Measurements from ENCODE around the gene QPCT.
"Not testable (repeated sequence)": the region's sequence is repeated elsewhere in the genome, so short reads cannot be mapped to it uniquely, and the experiment has no call there.

Gene QPCT

DNA sequence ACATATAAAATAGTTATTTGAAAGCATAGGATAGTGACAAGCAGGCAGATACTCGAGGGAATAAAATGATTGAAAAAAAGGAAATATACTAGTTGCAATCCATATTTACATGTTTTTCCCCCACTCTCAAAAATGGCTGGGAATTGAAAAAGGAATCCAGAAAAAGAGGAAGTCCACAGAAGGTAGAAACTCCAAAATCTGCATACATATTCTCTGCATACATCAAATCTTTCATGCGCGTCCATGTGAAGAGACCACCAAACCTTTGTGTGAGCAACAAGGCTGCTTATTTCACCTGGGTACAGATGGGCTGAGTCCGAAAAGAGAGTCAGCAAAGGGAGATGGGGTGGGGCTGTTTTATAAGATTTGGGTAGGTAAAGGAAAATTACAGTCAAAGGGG is 36.4 kb downstream of the QPCT start:
- in situ Hi-C loops (cut with MboI; ENCODE audit: low pct_unique_long_range_greater_than_20kb, low sequenced_read_pairs); DNase-seq: not testable (repeated sequence)

DNA sequence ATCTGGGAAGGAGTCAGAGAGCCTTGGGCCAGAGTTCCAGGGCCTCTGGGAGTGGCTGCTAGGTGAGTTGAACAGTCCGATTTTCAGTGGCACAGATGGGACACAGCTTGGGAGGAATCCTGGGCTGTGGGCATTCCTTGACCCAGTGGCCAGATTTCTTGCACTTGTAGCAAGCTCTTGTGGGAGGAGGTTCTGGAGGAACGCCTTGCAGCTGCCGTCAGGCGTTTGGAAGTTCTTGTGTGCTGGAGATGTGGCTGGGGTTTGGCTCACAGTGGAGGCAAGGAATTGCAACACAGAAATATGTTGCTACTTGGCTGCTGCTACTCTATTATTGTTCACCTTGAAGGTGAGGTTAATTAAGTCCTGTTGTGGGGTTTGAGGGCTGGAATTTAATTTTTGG is 39.8 kb downstream of the QPCT start:
- DNase-seq; in situ Hi-C loops (cut with MboI; ENCODE audit: low pct_unique_long_range_greater_than_20kb, low sequenced_read_pairs): not testable (repeated sequence)

DNA sequence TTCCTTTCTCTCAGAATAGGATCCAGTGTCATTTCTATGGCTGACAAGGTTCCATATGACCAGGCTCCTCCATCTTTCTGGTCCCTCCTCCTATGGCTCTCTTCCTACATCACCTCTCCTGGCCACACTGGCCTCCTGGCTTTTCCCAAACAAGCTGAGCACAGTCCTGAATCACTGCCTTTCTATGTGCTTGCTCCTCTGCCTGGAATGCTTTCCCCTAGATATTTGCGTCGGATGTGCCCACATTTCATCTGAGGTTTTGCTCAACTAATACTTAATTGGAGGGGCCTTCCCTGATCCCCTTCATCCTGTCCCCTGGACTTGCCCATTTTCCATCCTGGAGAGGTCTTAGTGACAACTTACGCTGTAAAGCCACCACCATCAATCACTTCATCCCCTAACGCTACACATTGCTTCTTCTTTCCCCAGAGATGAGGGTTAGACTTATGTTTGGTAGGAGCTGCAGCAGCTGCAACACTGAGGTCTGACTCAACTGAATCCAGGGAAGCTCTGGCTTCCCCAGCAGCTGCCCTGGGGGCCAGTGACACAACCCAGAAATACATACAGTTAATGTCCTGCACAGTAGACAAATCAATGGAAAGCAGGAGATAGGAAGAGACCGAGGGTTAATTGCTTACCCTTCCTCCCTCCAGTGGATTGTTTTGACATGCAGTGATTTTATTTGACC is 42.9 kb downstream of the QPCT start:
- in situ Hi-C loops (cut with MboI; ENCODE audit: low pct_unique_long_range_greater_than_20kb, low sequenced_read_pairs): no loop called here
- no peak for DNase-seq

DNA sequence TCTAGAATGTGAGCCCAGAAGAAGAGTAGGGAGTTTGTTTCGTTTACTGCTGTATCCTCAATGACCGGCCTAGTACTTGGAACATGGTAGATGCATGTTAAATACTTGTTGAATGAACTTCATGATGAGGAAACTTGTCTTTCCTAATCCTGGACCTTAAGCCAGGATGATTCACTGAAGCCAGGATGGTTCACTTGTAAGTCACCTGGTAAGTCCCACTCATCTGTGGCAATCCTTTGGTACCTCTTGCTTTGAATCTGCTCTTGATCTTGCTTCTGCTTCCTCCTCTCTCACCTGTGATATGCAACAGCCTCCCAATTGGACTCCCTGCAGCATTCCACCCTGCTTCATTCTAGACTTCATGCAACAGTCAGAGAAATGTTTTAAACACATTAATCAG is 43.6 kb downstream of the QPCT start:
- DNase-seq: no peak
- in situ Hi-C loops (cut with MboI; ENCODE audit: low pct_unique_long_range_greater_than_20kb, low sequenced_read_pairs): no loop called here

DNA sequence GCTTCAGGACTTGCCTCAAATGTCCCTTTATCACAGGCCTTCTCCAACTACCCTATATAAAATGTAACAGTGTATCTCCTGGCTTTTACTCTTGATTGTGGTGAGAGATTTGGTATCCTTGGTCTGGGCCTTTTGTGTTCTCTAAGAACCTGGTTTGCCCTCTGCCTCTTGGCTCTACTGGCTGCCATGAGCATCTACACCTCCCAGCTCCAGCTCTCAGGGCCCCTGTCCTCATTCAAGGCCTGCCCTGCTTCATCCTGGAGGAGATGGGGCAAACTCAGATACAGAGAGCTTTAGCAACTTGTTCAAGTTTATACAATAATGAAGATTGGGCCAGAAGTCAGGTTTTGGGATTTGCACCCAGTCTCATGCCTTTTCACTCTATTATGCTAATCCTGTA is 45.0 kb downstream of the QPCT start:
- DNase-seq: no peak
- in situ Hi-C loops (cut with MboI; ENCODE audit: low pct_unique_long_range_greater_than_20kb, low sequenced_read_pairs): no loop called here

DNA sequence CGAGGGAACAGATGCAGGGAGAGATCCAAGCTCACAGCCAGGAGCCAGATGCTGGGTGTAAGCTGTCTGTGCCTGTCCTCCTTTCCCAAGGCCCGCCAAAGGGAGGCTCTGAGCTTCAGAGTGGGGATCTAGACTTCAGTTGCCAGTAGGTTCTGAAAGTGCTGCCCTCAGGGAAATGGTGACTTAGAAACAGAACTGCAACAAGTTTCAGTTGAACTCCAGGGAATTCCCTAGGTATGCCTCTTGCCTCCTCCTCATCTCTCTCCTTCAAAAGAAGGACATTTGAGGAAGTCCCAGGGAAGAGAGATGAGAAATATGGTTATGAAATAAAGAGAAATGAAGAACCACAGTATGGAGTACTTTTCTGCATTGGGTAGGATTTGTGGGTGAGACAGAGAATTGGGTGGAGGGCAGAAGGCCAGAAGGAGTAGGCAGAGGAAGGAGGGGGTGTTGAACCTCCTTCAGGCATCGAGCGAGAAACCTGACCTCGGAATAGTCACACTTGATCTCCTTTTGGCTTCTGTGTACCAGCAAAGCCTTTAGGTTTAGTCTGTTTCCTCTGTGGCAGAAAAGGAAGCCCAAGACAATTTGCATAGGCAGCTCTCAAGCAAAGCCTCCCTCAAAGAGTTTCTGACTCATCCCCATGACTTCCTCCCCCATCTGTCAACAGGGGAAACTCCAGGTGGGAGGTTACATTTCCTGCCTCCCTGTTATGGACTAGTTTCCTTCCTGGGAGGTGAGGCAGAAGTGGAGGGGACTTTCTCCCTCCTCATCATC is 45.7 kb downstream of the QPCT start:
- DNase-seq: peak; percentile 80
- in situ Hi-C loops (cut with MboI; ENCODE audit: low pct_unique_long_range_greater_than_20kb, low sequenced_read_pairs): no loop called here

DNA sequence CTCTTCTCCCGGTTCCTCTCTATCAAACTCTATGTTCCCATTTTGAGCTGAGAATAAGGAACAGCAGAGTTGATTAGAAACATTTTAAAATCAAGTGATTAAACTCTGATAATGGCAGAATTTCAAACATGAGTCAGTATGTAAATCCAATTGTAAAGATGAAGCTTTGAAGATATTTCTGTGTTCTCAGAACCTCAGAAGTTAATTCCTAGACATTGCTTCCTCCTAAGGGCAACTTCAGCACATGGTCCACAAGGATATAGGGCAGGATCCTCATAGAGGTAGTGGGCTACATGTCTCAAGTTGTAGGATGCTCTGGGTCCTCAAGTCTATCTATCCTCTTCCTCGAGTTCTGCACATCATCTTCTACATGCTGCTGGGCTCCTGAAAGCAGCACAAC is 46.3 kb downstream of the QPCT start:
- in situ Hi-C loops (cut with MboI; ENCODE audit: low pct_unique_long_range_greater_than_20kb, low sequenced_read_pairs): no loop called here
- no peak for DNase-seq

DNA sequence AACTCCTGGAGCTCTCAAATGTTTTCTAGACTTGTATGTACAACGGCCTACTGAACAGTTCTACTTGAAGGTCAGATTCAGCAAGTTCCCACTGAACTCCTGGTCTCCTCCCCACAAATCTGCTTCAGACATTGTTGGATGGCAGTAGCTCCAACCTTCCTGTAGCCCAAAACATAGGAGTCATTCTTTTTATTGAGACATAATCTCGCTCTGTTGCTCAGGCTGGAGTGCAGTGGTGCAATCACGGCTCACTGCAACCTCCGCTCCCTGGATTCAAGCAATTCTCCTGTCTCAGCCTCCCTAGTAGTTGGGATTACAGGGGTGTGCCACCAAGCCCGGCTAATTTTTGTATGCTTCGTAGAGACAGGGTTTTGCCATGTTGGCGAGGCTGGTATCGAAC is 47.3 kb downstream of the QPCT start:
- in situ Hi-C loops (cut with MboI; ENCODE audit: low pct_unique_long_range_greater_than_20kb, low sequenced_read_pairs): no loop called here
- DNase-seq: no peak

DNA sequence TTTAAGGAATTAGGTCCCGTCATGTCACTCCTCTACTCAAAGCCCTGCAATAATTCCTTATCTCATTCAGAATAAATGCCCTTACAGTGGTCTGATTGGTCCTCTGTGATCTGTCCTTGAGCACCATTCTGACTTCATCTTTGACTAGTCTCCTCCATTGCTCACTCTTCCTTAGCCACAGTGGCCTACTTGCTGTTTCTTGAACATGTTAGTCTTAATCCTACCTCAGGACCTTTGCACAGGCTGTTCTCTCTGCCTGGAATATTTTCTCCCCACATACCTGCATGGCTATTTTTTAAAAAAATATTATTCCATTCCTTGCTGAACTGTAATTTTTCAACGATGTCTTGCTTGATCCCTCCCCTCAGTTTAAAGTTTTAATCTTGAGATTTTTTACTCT is 48.0 kb downstream of the QPCT start:
- DNase-seq: no peak
- in situ Hi-C loops (cut with MboI; ENCODE audit: low pct_unique_long_range_greater_than_20kb, low sequenced_read_pairs): no loop called here

DNA sequence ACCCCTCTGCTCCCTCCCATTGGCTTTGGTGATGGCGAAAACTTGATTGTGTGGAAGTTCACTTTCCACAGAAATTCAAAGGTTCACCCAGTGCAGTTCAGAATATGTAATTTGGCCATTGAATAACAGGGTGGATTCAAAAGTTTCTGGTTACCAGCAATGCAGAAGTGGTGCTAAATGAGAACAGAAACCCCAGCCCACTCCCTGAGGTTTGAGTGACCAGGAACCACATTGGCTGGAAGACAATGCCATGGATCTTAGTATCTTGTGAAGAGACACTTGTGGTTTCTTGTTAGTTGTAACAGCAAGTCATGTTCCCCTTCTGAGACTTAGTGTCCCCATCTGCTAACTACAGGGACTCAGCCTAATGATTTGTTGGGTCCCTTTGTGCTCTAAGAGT is 49.8 kb downstream of the QPCT start:
- DNase-seq: peak; percentile 39
- in situ Hi-C loops (cut with MboI; ENCODE audit: low pct_unique_long_range_greater_than_20kb, low sequenced_read_pairs): no loop called here

DNA sequence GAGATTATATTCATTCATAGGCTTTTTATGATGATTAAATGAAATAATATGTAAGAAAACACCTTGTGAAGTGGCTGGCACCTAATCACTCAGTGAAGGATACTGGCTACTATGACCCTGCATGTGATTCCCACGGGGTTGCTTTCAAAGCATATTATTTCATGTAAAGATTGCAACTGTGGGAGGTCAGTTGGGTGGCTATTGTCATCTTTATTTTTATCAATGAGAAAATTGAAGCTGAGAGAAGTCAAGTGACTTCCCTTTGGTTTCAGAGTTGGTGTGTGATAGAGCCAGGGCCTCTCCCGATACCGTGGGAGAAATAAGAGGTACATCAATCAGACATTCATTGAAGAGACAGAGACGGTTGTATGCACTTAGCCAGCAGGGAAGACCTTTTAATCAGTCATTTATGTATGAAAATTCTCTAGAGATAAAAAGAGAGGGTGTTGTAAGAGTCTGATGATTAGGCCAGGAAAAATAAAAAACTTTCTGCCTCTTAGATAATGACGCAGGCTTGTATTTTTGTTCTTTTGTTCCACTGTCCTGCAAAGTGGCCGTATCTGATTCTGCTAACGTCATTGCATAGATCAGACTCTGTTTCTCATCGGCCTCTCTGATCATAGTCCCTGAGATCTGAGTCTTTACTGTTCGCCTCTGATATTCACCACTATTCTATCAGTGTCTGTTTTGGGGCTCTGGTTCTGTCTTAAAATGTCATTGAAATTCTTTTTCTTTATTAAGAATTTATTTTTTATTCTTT is 50.5 kb downstream of the QPCT start:
- in situ Hi-C loops (cut with MboI; ENCODE audit: low pct_unique_long_range_greater_than_20kb, low sequenced_read_pairs): no loop called here
- DNase-seq: no peak

DNA sequence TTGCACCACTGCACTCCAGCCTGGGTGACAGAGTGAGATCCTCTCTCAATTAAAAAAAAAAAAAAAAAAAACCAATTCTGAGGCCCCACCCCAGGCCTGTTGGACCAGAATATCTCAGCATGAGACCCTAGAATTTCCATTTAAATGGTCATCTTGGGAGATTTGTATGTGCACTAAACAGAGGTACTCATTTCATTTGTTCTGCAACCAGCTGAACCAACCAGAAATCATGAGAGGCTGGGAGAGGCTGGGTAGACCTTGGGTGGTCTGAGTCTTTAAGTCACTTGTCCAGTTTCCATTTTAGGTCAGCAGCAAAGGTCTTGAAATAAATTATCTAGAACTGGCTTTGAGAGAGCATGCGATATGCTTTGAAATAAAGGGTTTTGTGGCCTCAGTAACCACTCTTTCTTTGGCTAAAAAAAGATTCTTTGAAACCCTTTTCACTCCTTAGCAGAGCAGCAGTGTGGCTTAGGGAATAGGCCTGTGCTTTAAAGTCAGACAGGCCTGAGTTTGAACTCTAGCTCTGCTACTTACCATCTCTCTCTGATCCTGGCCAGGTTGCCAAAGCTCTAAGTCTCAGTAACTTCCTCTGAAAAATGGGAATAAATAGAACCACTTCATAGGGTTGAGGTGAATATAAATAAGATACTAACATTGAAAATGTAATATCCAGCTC is 52.6 kb downstream of the QPCT start:
- no peak for DNase-seq
- in situ Hi-C loops (cut with MboI; ENCODE audit: low pct_unique_long_range_greater_than_20kb, low sequenced_read_pairs): no loop called here

DNA sequence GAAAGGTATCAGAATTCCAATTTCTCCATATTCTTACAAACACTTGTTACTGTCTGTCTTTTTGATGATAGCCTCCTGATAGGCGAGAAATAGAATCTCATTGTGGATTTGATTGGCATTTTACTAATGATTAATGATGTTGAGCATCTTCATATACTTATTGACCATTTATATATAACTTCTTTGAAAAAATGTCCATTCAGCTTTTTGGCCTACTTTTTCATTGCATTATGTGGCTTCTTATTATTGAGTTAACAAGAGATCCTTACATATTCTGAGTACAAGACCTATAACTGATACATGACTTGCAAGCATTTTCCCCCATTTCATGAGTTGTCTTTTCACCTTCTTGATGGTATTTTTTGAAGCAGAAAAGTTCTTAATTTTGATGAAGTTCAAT is 54.6 kb downstream of the QPCT start:
- in situ Hi-C loops (cut with MboI; ENCODE audit: low pct_unique_long_range_greater_than_20kb, low sequenced_read_pairs): no loop called here
- DNase-seq: no peak

DNA sequence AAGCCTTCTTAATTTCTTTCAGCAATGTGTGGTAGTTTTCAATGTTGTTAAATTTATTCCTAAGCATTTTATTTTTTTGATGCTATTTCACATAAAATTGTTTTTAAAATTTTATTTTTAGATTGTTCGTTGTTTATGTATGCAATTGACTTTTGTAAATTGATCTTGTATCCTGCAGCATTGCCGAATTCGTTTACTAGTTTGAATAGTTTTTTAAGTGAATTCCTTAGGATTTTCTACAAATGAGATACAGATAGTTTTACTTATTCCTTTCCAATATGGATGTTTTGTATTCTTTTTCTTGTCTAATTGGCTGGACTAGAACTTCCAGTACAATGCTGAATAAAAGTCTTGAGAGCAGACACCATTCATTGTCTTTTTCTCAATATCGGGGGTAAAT is 55.6 kb downstream of the QPCT start:
- in situ Hi-C loops (cut with MboI; ENCODE audit: low pct_unique_long_range_greater_than_20kb, low sequenced_read_pairs): loop anchor here (25.0 kb wide), 1 partner anchor 437 kb away; no protein-coding TSS in a partner anchor
- DNase-seq: no peak

DNA sequence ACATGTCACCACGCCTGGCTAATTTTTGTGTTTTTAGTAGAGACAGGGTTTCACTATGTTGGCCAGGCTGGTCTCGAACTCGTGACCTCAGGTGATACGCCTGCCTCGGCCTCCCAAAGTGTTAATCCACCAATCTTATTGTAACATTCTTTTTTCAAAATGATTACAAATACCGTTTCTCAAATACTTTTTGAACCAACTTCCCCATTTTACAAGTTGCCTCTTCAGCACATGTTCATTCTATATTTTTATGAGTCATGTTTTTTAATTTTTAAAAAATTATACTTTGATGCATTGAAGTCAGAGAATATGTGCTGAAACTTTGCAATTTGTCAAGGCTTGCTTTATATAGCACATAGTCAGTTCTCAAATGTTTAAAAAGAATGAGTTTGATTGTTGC is 58.2 kb downstream of the QPCT start:
- DNase-seq: no peak
- in situ Hi-C loops (cut with MboI; ENCODE audit: low pct_unique_long_range_greater_than_20kb, low sequenced_read_pairs): loop anchor here (25.0 kb wide), 1 partner anchor 435 kb away; no protein-coding TSS in a partner anchor

DNA sequence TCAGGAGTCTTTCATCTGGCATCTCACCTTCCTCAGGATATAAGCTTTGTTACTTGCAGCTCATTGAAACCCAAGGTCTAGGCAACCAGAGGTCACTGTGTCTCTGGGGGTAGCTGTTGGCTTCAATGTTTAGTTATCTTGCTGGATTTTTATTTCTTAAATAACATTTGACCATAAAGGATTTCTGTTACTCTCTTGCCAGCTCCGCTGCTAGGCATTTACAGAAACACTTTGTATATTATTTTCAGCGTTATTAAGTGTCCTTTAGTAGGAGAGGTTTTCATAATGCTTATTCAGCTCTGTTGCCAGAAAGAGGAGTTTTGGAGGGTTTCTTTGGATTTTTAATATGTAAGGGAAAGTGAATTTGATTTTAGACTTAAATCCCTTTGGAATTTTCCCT is 61.4 kb downstream of the QPCT start:
- in situ Hi-C loops (cut with MboI; ENCODE audit: low pct_unique_long_range_greater_than_20kb, low sequenced_read_pairs): loop anchor here (25.0 kb wide), 1 partner anchor 432 kb away; no protein-coding TSS in a partner anchor
- DNase-seq: no peak

DNA sequence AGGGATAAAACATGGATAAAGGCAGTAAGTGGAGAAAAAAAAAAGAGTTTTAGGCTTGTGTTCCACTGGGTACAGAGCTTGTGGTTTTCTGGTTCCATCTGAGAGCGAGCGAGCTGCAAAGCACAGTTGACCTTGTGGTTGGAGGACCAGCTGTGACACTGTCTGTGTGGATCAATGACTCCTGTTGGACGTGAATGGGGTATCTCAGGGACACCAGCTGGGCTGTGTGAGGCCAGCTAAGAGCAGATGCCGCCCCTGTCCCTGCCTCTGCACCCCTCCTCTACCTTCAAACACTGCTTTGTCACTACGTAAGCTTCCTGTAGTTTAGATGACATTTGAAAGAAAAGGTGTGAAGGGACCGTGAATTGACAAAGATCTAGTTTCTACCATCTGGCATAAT is 67.8 kb downstream of the QPCT start:
- no peak for DNase-seq
- in situ Hi-C loops (cut with MboI; ENCODE audit: low pct_unique_long_range_greater_than_20kb, low sequenced_read_pairs): loop anchor here (25.0 kb wide), 1 partner anchor 425 kb away; no protein-coding TSS in a partner anchor

DNA sequence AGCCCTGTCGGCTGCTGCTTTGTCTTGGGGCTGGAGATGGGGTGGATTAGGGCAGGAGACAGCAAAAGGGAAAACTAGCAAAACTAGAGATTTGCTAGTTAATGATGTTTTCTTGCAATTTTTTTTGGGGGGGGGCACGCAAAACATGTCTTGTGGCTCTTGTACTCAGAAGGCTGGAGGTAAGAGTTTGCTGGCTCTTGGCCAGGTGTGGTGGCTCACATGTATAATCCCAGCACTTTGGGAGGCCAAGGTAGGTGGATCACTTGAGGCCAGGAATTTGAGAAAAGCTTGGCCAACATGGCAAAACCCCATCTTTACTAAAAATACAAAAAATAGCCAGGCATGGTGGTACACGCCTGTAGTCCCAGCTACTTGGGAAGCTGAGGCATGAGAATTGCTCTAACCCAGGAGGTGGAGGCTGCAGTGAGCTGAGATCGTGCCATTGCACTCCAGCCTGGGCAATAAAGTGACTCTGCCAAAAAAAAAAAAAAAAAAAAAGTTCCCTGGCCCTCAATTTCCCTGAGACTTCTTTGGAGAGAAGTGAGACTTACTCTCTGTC is 69.6 kb downstream of the QPCT start:
- not testable (repeated sequence) for DNase-seq
- in situ Hi-C loops (cut with MboI; ENCODE audit: low pct_unique_long_range_greater_than_20kb, low sequenced_read_pairs): loop anchor here (25.0 kb wide), 1 partner anchor 423 kb away; no protein-coding TSS in a partner anchor

DNA sequence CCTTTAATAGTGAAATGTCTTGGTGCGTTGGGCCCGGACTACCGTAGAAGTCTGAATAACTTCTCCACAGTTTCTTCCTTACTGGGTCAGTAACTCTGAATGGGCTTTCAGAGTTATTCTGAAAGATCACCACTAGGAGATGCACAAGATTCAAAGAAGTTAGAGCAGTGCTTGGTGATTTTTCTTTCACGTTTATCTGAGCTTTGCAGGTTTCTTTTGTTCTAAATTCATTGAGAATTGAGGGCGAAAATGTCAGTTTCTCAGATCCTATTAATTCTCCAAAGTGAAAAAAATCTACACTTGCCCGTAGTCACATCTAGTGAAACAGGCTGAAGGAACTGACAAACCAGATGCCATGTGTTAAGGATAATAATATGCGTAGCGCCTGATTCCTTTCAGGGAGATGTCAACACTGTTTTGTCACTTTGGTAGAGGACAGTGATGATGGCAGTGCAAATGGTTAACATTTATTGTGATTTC is 70.1 kb downstream of the QPCT start:
- peak; percentile 58 for DNase-seq
- in situ Hi-C loops (cut with MboI; ENCODE audit: low pct_unique_long_range_greater_than_20kb, low sequenced_read_pairs): loop anchor here (25.0 kb wide), 1 partner anchor 423 kb away; no protein-coding TSS in a partner anchor
